H9 (cell line): ENCODE measurements around the gene CRIP2. TPM values are rescaled to one million over a fixed set of nuclear protein-coding genes. Genes with fewer than 3 reads are reported as not detected.

Experiments
- DNase-seq: peaks from one replicate; pipeline ENCODE4 v3.0.0-alpha.2; 2017
- H2AFZ ChIP-seq: one replicate; pipeline ENCODE4 v1.6.1; 2013; ENCODE audit warnings: mild to moderate bottlenecking, low read length, control low read depth, moderate library complexity
- H2AK5ac ChIP-seq: 2 replicates; pipeline ENCODE4 v1.6.1; 2013; ENCODE audit warnings: low read length, control low read depth, mixed read lengths; ENCODE audit not compliant: insufficient read length
- H2BK120ac ChIP-seq: one replicate; pipeline ENCODE4 v1.6.1; 2013; ENCODE audit warnings: low read depth, mild to moderate bottlenecking, low read length, control low read depth, inconsistent platforms; ENCODE audit not compliant: poor library complexity, severe bottlenecking
- H2BK12ac ChIP-seq: 2 replicates; pipeline ENCODE4 v1.6.1; 2013; ENCODE audit warnings: low read length, control low read depth, mixed read lengths, low read depth; ENCODE audit not compliant: insufficient read length
- H2BK15ac ChIP-seq: 2 replicates; pipeline ENCODE4 v1.6.1; 2013; ENCODE audit warnings: low read depth, low read length, control low read depth
- H2BK20ac ChIP-seq: one replicate; pipeline ENCODE4 v1.6.1; 2013; ENCODE audit warnings: low read depth, mild to moderate bottlenecking, low read length, control low read depth, inconsistent platforms; ENCODE audit not compliant: poor library complexity, severe bottlenecking
- H2BK5ac ChIP-seq: 2 replicates; pipeline ENCODE4 v1.6.1; 2013; ENCODE audit warnings: low read length, control low read depth, mixed read lengths; ENCODE audit not compliant: insufficient read length
- H3K14ac ChIP-seq: 2 replicates; pipeline ENCODE4 v1.6.1; 2013; ENCODE audit warnings: low read length, control low read depth; ENCODE audit not compliant: insufficient read depth
- H3K18ac ChIP-seq: 2 replicates; pipeline ENCODE4 v1.6.1; 2013; ENCODE audit warnings: low read depth, mild to moderate bottlenecking, mixed read lengths, low read length, control low read depth; ENCODE audit not compliant: insufficient read length
- H3K23ac ChIP-seq: 2 replicates; pipeline ENCODE4 v1.6.1; 2013; ENCODE audit warnings: low read length, control low read depth, mixed read lengths, low read depth; ENCODE audit not compliant: insufficient read length
- H3K23me2 ChIP-seq: 2 replicates; pipeline ENCODE4 v1.6.1; 2013; ENCODE audit warnings: low read depth, mild to moderate bottlenecking, mixed read lengths, low read length, control low read depth; ENCODE audit not compliant: insufficient read length, poor library complexity, severe bottlenecking
- H3K27ac ChIP-seq: 2 replicates; pipeline ENCODE4 v1.5.1; 2013; ENCODE audit warnings: low read length, control low read depth, mixed read lengths, low read depth; ENCODE audit not compliant: insufficient read length
- H3K27me3 ChIP-seq: 2 replicates; pipeline ENCODE4 v1.6.1; 2013; ENCODE audit warnings: low read length, control low read depth, inconsistent platforms; ENCODE audit not compliant: insufficient read depth
- H3K4ac ChIP-seq: 2 replicates; pipeline ENCODE4 v1.6.1; 2013; ENCODE audit warnings: low read depth, mild to moderate bottlenecking, control low read depth, inconsistent platforms, low read length, moderate library complexity
- H3K4me1 ChIP-seq: 2 replicates; pipeline ENCODE4 v1.6.1; 2013; ENCODE audit warnings: low read length, control low read depth, inconsistent platforms; ENCODE audit not compliant: insufficient read depth
- H3K4me2 ChIP-seq: 2 replicates; pipeline ENCODE4 v1.6.1; 2013; ENCODE audit warnings: low read length, control low read depth, mixed read lengths; ENCODE audit not compliant: insufficient read length, insufficient read depth
- H3K56ac ChIP-seq: 2 replicates; pipeline ENCODE4 v1.6.1; 2013; ENCODE audit warnings: low read depth, mild to moderate bottlenecking, mixed read lengths, low read length, control low read depth; ENCODE audit not compliant: insufficient read length
- H3K79me1 ChIP-seq: 2 replicates; pipeline ENCODE4 v1.6.1; 2013; ENCODE audit warnings: low read depth, mild to moderate bottlenecking, moderate library complexity, low read length, control low read depth, inconsistent platforms; ENCODE audit not compliant: insufficient read depth, poor library complexity, severe bottlenecking
- H3K79me2 ChIP-seq: 2 replicates; pipeline ENCODE4 v1.6.1; 2013; ENCODE audit warnings: low read length, control low read depth, inconsistent platforms; ENCODE audit not compliant: insufficient read depth
- H3K9ac ChIP-seq: 2 replicates; pipeline ENCODE4 v1.6.1; 2013; ENCODE audit warnings: low read length, control low read depth, mixed read lengths; ENCODE audit not compliant: insufficient read length; ENCODE audit errors: extremely low read depth
- H3K9me3 ChIP-seq: one replicate; pipeline ENCODE4 v1.6.1; 2013; ENCODE audit warnings: low read depth, low read length, inconsistent platforms; ENCODE audit not compliant: control insufficient read depth
- H3T11ph ChIP-seq: one replicate; pipeline ENCODE4 v1.6.1; 2013; ENCODE audit warnings: mild to moderate bottlenecking, low read length, control low read depth, inconsistent platforms
- H4K20me1 ChIP-seq: one replicate; pipeline ENCODE4 v1.6.1; 2013; ENCODE audit not compliant: control insufficient read depth, insufficient read length, insufficient read depth
- H4K5ac ChIP-seq: 2 replicates; pipeline ENCODE4 v1.6.1; 2013; ENCODE audit warnings: low read depth, mild to moderate bottlenecking, mixed read lengths, low read length, control low read depth; ENCODE audit not compliant: insufficient read length
- H4K8ac ChIP-seq: replicated peaks from 2 replicates; pipeline ENCODE4 v1.6.1; 2013; ENCODE audit warnings: low read length, control low read depth, mixed read lengths, low read depth; ENCODE audit not compliant: insufficient read length
- H4K91ac ChIP-seq: 2 replicates; pipeline ENCODE4 v1.6.1; 2013; ENCODE audit warnings: low read depth, mild to moderate bottlenecking, moderate library complexity, mixed read lengths, low read length, control low read depth; ENCODE audit not compliant: insufficient read length
- H3K27ac Mint-ChIP-seq, 3 experiments: 2 replicates in 2 of 3; 3 replicates in 1 of 3; pipeline ENCODE4 v1.8.0; 2020 to 2021; ENCODE audit warnings: mixed read lengths in 3 of 3, mild to moderate bottlenecking in 1 of 3, moderate library complexity in 1 of 3
- H3K27me3 Mint-ChIP-seq: 2 replicates; pipeline ENCODE4 v1.8.0; 2021; ENCODE audit warnings: low read depth, mild to moderate bottlenecking, moderate library complexity, mixed read lengths
- H3K36me3 Mint-ChIP-seq, 3 experiments: 2 replicates in 2 of 3; 3 replicates in 1 of 3; pipeline ENCODE4 v1.8.0; 2020 to 2021; ENCODE audit warnings: low read depth in 3 of 3, mixed read lengths in 3 of 3; ENCODE audit not compliant: insufficient read depth in 1 of 3
- H3K4me1 Mint-ChIP-seq, 2 experiments: 2 replicates each; pipeline ENCODE4 v1.8.0; 2020; ENCODE audit warnings: mixed read lengths in 2 of 2
- H3K4me3 Mint-ChIP-seq, 2 experiments: 2 replicates in 1 of 2; 3 replicates in 1 of 2; pipeline ENCODE4 v1.8.0; 2020 to 2021; ENCODE audit warnings: mild to moderate bottlenecking in 2 of 2, mixed read lengths in 2 of 2, moderate library complexity in 1 of 2
- H3K9me3 Mint-ChIP-seq, 2 experiments: 2 replicates in 1 of 2; 3 replicates in 1 of 2; pipeline ENCODE4 v1.8.0; 2020; ENCODE audit warnings: mild to moderate bottlenecking in 2 of 2, mixed read lengths in 2 of 2, moderate library complexity in 1 of 2
- WGBS: extraction: QIAGEN DNeasy Blood & Tissue Kit; methylation state at CpG from one replicate; pipeline ENCODE4 v1.1.7; 2013; ENCODE audit warnings: missing lambda C conversion rate, low lambda C conversion rate, mixed read lengths; ENCODE audit not compliant: insufficient read length; ENCODE audit errors: extremely low coverage; 5-methylcytosine and 5-hydroxymethylcytosine counted together
- total RNA-seq: library from RNA; stranded (reverse); gene quantifications from 2 replicates; pipeline ENCODE4 v1.2.1, GENCODE V29; 2021
- TF ChIP-seq, protein P1 (sequence below): fragments of 200-600 bp; sonication (generic); conservative IDR thresholded peaks from 3 replicates; pipeline ENCODE4 v1.8.0; 2021; ENCODE audit warnings: antibody characterized with exemption, mild to moderate bottlenecking

The CRIP2 gene
- total RNA-seq, 1 experiment from 2014 or later: 5.7 TPM

DNA sequence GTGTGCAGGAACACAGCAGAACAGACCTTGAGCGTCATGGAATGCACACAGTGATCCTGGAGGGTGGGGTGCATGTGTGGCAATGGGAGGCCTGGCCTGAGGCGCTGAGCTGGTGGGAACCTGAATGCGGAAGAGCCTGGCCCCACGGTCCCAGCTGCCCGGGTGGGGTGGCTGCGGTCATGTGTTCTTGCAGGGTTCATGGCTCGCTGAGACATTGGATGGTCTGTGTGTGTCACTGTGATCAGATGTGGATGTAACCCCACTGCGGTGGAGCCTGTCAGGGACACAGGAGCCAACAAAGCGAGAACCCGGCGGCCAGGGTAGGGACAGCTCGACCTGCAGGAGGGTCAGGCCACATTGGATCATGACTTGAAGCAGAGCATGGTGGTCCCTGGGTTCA lies 31.8 kb upstream of the CRIP2 start:
- Histone ChIP-seq H3K4me2 (no peak overlapping the region), H3K23me2 (no peaks in the 10 kb centered on the region), H4K8ac (no peak overlapping the region), H3K9ac (no peak overlapping the region), H3K14ac (no peak overlapping the region), H3K27me3 (no peaks in the 10 kb centered on the region), H4K20me1 (no peaks in the 10 kb centered on the region), H3K18ac (no peak overlapping the region), H3K4me1 (no peaks in the 10 kb centered on the region), H3K79me1 (peaks cover 2% of the 10 kb centered on the region), H2BK120ac (no peak overlapping the region), H3K9me3 (no peaks in the 10 kb centered on the region), H2AK5ac (no peak overlapping the region), H3K23ac (no peak overlapping the region), H3K79me2 (no peaks in the 10 kb centered on the region; the same call in 1 of the 2 replicates), H2BK5ac (no peak overlapping the region), H3K56ac (no peak overlapping the region), H4K5ac (no peak overlapping the region), H2BK15ac (no peak overlapping the region), H4K91ac (no peak overlapping the region), H3K27ac (no peak overlapping the region), H2BK20ac (no peak overlapping the region), H3T11ph (no peak overlapping the region), H2AFZ (no peak overlapping the region), H3K4ac (no peak overlapping the region), H2BK12ac (no peak overlapping the region)
- no peak overlapping the region for H3K4me3 Mint-ChIP-seq
- no peaks in the 10 kb centered on the region for H3K9me3 Mint-ChIP-seq
- peaks cover 16 to 37% (median 19%) of the 10 kb centered on the region in 3 experiments; a peak in 6 of 7 replicates for H3K36me3 Mint-ChIP-seq
- TF ChIP-seq, protein P1, sequence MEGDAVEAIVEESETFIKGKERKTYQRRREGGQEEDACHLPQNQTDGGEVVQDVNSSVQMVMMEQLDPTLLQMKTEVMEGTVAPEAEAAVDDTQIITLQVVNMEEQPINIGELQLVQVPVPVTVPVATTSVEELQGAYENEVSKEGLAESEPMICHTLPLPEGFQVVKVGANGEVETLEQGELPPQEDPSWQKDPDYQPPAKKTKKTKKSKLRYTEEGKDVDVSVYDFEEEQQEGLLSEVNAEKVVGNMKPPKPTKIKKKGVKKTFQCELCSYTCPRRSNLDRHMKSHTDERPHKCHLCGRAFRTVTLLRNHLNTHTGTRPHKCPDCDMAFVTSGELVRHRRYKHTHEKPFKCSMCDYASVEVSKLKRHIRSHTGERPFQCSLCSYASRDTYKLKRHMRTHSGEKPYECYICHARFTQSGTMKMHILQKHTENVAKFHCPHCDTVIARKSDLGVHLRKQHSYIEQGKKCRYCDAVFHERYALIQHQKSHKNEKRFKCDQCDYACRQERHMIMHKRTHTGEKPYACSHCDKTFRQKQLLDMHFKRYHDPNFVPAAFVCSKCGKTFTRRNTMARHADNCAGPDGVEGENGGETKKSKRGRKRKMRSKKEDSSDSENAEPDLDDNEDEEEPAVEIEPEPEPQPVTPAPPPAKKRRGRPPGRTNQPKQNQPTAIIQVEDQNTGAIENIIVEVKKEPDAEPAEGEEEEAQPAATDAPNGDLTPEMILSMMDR: no peak
- H3K4me1 Mint-ChIP-seq: no peaks in the 10 kb centered on the region
- no CpG with 5 or more reads among the region's 12 CpGs for WGBS
- peak overlapping the region in 1 of 3 experiments; percentile 73; a peak in 1 of 7 replicates for H3K27ac Mint-ChIP-seq
- no peaks in the 10 kb centered on the region for H3K27me3 Mint-ChIP-seq
- no peak for DNase-seq
